Measurements from ENCODE around the gene CD74.
"Not testable (repeated sequence)": the region's sequence is repeated elsewhere in the genome, so short reads cannot be mapped to it uniquely, and the experiment has no call there.

The CD74 gene

DNA sequence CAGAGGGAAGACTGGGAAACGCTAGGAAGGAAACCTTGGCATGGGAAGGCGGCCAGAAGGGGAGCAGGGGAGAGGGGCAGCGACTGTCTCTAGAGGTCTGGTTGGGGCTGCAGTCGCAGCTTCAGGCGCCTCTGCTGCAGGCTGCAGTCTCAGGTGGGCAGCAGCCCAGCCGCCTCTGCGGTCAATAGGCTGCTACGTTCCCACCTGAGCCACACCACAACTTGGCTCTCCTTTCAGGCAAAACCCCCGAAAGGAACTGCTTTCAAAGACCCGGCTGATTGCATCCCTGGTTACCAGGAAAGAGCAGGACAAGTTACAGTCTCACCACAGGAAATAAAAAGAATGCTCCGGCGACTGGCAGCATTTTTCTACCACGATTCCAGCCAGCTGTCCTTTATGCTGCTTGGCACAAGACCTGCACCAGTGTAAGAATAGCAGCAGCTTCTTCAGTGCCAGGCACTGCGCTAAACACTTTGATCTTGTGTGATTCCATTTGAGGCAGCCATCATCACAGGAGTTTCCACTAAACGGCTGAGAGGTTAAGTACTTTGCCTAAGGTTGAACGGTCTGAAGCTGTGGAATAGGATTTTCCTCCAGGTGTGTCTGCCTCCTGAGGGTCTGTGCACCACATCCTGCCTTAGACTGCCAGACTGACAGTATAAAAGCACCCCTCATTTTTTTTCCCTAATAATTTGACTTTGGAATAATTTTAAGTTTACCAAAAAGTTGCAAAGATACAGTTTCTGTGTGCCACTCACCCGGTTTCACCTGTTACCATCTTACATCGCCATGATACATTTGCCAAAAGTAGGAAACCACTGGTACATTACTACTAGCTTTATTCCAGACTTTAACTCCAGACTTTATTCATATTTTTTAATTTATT is 29.3 kb upstream of the CD74 start:
- no peak for DNase-seq (ENCODE audit: low spot score)

DNA sequence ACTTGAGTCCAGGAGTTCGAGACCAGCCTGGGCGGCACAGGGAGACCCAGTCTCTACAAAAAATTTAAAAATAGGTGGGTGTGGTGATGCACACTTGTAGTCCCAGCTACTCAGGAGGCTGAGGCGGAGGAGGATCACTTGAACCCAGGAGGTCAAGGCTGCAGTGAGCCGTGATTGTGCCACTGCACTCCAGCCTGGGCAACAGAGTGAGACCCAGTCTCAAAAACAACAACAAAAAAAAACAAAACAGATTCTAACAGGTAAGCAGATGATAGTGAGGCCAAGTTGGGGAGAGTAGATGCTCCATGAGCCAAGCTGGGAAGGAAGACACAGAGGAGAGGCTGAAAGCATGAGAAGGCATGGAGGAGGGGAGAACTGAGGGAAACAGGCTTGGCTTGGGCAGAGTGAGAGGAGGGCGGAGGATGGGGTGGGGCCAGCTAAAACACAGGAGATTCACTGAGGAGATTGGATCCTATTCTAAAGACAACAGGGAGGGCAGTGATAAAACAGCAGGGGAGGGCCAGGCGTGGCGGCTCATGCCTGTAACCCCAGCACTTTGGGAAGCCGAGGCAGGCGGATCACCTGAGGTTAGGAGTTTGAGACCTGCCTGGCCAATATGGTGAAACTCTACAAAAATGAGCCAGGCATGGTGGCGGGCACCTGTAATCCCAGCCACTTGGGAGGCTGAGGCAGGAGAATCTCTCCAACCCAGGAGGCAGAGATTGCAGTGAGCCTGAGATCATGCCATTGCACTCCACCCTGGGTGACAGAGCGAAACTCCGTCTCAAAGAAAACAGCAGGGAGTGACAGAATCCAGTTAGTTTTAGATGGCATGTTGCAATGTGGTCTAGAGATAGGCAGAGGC is 28.5 kb upstream of the CD74 start:
- DNase-seq (ENCODE audit: low spot score): no peak

DNA sequence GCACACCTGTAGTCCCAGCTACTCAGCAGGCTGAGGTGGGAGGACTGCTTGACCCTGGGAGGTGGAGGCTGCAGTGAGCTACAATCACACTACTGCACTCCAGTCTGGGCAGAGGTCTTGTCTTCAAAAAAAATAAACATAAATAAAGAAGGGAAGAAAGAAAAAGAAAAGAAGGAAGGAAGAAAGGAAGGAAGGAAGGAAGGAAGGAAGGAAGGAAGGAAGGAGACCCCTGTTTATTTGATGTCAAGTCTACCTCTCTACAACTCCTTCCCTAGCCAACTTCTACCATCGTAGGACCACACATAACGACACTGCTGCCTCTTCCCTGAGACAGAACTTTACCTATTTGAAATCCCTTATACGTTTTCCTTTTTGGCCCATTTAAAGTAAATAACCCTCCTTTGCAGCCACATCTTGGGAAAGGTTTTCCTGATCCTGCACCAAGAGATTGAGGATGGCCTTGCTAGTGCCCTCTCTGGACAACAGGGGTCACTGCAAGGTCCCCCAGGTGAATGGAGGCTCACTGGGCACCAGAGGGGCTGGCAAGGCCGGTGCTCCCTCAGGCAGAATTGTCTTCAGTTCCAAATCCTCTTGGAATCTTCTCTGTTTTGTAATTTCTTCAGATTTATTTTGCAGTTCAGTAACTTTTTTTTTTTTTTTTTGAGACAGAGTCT is 26.3 kb upstream of the CD74 start:
- peak; percentile 64 for DNase-seq (ENCODE audit: low spot score)

DNA sequence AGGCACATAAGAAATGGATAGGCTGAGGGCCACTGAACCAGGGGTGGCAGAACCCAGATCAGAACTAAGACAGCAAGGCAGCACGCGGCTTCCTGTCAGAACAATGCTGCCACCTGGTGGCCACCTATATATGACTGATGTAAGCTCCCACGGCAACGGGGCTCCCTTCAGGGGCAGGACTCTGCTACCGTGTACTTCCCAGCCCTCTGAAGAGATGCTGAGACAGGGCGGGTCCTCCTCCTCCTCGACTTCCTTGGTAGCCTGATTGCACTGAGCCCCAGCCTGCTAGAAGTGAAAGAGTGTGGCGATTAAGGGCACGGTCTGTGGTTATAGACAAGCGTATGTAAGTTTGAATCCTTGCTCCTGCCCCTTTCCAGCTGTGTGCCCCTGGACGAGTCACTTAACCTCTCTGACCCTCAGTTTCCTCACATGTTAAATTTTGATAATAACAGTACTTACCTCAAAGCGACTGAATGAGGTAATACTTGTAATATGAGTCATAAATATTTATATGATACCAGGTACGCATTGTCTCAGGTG is 23.5 kb upstream of the CD74 start:
- DNase-seq (ENCODE audit: low spot score): peak; percentile 92

DNA sequence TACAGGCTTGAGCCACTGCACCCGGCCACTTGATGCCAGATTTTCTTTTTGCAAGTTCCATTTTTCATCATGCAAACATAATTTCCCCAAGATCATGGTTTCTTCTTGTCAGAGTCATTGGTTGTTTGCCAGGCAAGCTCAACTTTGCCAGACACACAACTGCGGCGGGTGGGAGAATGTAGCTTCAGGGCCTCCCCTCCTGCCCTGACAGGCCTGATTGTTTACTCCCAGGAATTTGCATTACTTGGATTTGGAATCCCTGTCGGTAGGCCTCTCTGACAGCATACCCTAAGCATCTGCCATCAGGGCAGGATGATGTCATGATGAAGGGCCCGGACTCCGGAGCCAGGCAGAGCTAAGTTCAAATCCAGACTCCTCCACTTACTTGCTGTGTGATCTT is 21.8 kb upstream of the CD74 start:
- peak; percentile 72 for DNase-seq (ENCODE audit: low spot score)

DNA sequence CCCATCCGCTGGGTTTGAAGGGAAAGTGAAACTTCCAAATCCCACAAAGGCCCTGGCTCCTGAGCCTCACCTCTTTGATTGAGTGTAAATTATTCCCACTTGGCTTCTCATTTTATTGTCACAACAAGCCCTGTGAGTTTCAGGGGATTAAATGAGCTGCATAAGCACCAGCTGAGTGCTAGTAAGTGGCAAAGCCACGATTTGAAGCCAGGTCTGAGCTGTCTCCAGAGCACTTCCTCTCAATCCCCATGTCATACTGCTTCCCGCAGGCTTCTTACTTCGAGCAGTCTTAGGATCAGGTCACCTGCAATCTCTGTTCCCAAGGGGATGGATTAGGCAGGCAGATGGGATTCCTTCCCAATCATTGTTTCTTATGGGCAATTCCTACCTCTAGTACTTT is 18.9 kb upstream of the CD74 start:
- DNase-seq (ENCODE audit: low spot score): no peak

DNA sequence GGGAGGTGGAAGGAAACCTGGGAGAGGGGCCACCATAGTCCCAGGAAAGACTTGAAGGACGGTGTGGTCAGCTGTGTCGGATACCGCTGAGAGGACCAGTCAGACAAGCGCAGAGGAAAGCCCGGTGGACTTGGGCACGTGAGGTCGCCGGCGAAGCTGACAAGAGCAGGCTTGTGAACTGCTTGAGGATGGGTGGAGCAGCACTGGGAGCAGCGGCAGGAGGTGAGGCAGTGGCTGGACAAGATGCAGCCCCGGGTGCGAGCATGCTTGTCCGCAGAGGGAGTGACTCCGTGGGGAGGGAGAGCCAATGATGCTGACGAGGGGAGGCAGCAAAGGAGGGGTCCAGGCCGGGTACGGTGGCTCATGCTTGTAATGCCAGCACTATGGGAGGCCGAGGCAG is 18.3 kb upstream of the CD74 start:
- no peak for DNase-seq (ENCODE audit: low spot score)

DNA sequence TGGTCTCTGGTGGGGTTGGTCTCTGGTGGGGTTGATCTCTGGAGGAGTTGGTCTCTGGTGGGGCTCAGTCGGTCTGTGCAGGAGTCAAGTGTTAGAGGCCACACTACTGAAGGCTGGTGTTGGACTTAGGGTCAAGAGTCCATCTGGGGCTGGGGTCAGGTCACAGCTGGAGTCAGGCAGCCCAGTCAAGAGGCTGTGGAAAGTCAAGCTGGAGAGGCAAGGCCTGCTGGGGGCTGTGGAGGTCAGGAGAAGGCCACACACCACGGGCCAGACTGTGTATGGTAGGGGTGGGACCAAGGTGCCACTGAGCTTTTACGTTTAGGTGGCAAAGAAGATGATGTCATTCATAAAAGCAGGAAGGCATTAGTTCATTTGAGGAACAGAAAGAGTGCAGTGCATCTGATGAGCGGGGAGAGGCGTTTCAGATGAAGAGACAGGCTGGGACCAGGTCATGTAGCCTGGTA is 16.7 kb upstream of the CD74 start:
- no peak for DNase-seq (ENCODE audit: low spot score)

DNA sequence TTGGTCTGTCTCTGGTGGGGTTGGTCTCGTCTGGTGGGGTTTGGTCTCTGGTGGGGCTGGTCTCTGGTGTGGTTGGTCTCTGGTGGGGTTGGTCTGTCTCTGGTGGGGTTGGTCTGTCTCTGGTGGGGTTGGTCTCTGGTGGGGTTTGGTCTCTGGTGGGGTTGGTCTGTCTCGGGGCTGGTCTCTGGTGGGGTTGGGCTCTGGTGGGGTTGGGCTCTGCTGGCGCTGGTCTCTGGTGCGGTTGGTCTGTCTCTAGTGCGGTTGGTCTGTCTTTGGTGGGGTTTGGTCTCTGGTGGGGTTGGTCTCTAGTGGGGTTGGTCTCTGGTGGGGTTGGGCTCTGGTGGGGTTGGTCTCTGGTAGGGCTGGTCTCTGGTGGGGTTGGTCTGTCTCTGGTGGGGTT is 16.3 kb upstream of the CD74 start:
- no peak for DNase-seq (ENCODE audit: low spot score)

DNA sequence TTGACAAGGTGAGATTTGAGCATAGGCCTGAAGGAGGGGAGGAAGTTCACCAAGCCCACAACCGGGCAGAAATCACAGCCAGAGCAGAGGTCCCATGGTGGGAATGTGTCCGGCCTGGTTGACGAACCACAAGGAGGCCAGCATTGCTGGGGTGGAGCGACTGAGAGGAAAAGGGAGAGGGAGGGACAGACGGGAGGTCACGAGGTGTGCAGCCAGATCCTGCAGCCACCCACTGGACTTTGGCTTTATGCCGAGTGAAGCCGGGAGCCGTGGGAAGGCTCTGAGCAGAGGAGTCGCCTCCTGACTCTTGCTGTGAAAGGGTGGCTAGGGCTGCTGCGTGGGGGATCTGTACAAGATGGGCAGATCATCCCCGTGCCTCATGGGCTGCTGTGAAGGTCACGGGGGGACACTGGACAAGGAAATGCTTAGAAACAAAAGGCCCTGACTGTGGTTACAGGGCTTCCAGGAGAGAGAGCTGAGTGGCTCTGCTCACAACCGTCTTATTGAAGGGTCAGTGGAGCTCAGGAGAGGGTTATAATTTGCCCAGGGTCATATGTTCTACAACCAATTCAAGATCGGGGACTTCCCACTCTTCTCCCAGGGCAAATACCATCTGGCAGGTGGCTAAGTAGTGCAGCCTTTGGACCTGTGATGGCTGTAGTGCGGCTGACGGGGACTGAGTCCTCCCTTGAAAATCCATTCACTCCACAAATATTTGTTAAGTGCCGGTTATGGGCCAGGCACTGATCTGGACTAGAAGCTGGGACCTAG is 15.6 kb upstream of the CD74 start:
- no peak for DNase-seq (ENCODE audit: low spot score)

DNA sequence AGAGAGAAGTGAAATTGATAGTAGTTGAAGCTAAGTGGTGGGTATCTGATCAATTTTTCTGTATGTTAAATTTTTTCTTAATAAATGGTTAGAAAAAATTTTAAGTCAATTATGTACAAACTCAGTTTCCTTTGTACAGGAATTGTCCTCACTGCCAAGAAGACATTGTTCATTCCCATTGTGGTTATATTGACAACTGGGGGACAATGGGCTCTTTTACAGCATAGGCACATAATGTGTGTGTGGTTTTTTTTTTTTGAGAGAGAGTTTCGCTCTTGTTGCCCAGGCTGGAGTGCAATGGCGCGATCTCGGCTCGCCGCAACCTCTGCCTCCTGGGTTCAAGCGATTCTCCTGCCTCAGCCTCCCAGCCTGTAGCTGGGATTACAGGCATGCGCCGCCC is 13.5 kb upstream of the CD74 start:
- not testable (repeated sequence) for DNase-seq (ENCODE audit: low spot score)

DNA sequence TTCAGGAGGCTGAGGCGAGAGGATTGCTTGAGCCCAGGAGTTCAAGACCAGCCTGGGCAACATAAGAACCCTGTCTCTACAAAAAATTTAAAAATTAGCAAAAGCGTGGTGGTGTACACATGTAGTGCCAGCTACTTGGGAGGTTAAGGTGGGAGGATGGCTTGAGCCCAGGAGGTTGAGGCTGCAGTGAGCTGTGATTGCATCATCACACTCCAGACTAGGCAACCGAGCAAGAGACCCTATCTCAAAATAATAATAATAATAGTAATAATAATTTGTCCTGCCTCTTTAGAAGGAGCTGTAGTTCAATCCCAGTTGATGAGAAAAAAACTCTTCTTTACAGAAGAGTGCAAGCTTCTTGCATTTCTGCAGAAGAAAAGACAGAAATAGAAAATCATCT is 10.0 kb upstream of the CD74 start:
- DNase-seq (ENCODE audit: low spot score): no peak

DNA sequence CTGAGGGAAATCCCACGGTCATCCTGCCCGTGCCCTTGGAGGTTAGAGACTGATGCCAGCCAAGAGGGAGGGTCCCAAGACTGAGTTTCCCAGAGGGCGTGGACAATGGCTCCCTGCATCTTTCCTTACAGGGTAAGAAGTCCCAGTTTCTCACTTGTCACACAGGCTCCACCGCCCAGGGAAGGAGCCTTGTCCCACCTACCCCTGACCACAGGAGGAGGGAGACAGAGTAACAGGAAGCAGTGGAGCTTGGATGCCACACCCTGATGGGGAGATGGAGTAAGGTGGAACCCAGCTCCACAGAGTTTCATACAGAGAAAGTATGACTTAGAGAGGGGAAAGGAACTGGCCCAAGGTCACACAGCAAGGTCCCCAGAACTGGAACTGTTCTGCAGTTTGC is 9.4 kb upstream of the CD74 start:
- DNase-seq (ENCODE audit: low spot score): no peak

DNA sequence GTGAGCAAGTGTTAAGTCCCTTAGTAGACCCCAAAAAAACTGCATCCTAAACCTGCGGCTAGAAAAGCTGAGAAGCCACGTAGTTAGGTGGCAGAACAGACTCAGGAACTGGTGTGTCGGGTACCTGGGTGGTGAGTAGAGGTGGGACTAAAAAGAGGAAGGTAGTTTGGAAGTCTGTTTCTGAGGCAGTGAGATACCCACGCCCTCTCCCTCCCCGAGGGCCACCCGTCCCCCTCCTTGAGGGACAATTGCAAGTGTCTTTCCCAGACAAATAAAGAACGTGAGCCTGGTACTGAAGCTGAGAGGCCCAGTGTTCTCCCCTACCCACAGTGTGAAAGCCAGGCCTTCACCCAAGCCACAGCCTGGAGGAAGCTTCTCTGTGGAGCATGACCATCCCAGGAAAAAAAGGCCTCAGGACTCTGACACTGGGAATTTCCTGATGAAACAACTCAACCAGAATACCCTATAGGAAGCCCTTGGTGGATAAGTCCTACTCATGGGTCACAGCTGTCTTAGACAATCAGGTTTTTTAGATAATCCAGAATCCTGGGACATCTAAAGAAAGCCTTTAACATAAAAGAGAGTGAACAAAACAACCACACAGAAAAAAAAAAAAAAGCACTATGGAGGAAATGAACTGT is 7.0 kb upstream of the CD74 start:
- DNase-seq (ENCODE audit: low spot score): no peak

DNA sequence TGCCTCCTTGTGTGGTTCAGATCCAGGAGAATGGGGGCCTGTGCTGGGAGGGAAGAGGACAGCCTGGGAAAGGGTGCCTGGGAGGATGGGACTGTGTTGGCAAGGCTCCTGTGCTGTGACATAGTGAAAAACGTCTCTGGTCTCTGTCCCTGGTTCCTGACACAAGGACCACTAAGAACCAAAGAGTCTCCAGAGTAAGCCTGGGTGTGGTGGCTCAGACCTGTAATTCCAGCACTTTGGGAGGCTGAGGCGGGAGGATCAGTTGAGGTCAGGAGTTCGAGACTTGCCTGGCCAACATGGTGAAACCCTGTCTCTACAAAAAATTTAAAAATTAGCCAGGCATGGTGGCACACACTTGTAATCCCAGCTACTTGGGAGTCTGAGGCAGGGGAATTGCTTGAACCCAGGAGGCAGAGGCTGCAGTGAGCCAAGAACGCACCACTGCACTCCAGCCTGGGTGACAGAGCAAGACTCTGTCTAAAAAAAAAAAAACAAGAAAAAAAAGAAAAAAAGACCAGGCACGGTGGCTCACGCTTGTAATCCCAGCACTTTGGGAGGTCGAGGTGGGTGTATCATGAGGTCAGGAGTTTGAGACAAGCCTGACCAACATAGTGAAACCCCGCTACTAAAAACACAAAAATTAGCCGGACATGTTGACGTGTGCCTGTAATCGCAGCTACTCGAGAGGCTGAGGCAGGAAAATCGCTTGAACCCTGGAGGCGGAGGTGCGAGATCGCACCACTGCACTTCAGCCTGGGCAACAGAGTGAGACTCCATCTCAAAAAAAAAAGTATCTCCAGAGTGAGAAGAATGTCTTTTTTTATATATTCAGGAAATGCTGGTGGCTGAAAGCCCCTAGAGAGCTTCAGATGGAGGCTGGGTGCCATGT is 1.4 kb upstream of the CD74 start:
- DNase-seq (ENCODE audit: low spot score): not testable (repeated sequence)

DNA sequence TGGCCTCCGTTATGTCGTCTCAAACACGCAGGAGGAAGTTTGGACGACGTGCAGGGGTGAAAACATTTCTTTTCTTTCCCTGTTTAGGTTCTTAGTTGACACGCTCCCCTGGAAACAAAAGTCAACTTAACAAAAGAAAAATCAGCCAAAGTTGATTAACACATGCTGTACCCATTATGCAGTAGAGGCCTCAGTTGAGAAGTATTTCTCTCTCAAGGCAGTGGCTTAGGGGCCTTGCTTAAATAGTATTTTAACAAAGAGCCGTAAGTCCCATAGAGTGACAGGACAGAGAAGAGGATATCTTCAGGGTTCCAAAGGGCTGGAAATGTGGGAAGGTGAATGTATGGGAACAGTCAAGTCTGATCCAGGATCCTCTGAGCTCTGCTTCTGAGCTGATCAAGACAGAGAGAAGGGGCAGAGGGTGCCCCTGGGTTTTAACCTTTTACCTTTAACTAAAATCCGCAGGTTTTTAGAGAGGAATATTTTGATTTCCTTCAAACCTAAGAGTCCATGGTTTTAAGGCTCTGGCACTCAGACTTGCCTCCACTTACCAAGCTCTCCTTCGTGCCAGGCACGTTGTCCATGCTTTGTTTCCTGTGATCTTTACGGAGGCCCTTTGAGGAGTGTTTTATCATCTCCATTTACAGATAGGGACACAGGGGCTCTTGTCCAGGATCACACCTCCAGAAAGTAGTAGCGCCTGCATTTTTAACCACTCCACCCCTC is 629 bp upstream of the CD74 start:
- DNase-seq (ENCODE audit: low spot score): no peak

DNA sequence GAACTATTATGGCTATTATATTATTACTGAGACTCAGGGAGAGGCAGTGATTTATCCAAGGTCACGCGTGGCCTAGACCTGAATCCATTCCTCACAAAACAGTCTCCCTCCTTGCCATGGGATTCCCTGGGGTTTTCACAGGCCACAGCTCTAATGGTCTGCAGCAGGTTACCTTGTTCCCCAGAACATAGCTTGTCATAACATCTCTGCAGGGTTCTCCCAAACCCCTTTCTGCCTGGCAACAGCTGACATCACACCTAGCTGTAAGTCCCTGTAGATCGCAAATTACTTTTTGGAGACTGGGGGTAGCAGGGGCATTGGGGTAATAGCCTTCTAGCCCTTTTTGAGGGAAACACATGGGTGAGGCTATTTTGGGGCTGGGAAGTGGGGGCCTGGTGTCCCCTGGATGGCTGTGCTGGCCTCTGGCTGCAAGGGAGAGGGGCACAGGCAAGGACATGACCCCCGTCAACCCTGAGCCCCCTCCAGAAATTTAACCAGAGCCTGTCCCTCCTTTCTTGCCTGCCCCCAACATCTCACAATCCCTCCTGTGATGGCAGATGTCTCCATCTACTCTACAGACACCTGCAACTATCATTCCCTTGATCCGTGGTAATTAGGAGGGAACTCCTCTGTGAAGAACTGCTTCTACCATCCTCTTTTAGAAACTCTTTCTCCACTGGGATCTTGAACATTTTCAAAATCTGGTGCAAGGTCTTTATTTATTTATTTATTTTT is 1.3 kb downstream of the CD74 start:
- no peak for DNase-seq (ENCODE audit: low spot score)

DNA sequence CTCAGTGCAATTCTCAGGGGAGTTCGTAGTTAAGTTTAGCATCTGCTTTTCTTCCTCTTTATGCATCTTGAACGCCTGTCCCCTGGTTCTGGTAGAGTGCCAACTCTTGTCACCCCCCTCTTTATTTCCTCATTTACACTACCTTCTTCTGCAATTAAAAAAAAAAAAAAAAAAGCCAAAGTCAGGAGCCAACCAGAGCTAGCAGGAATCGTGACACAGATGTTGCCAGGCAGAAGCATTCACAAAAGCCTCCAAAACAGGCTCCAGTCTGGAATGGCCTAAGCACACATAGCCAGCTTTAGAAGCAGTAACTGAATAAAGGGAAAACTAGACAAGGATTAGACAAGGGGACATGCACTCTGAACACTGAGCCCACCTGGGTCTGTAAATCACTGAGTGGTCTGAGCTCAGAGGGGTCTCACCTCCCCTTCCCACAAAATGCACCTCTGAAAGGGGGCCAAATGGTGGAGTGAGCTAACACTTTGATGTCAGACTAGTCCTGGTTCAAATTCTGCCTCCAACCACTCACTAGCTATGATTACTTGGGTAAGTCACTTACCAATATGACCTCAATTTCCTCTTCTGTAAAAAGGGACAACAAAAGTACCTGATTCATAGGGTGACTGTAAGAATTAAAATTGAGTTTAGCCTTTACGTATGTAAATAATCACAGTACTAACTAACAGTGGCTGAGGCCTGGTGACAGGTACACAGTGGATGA is 2.0 kb downstream of the CD74 start:
- peak; percentile 89 for DNase-seq (ENCODE audit: low spot score)

Data from AG08395 (cell line).